GM12878 (cell line): ENCODE data around the gene GAP43. TPM values are rescaled to one million over a fixed set of nuclear protein-coding genes. Genes with fewer than 3 reads are reported as not detected.

Experiments used
- ATAC-seq: fragments of 200-7000 bp; cut with Tn5 transposase; 3 replicates; pipeline ENCODE4 v1.9.1; 2020; ENCODE audit warnings: mild to moderate bottlenecking, moderate library complexity
- BruUV-seq: library from RNA; stranded (reverse); fragments of 400-500 nt; replicated peaks from 2 replicates; lab custom pipeline; 2021; lab: Mats Ljungman, UMichigan
- CTCF ChIA-PET: fragments of 300-600 bp; sonication (Branson Sonifier 250); formaldehyde crosslinking; extraction: SDS; loops from one replicate; lab custom pipeline; 2021; ENCODE audit warnings: inconsistent platforms; lab: Yijun Ruan, JAX
- POLR2A ChIA-PET: fragments of 350-600 bp; formaldehyde crosslinking; extraction: SDS; loops from one replicate; lab custom pipeline; 2021; ENCODE audit warnings: inconsistent platforms; lab: Charles Lee
- RAD21 ChIA-PET: fragments of 300-600 bp; sonication (Branson Sonifier 250); formaldehyde crosslinking; loops from one replicate; lab custom pipeline; 2023; ENCODE audit warnings: antibody characterized with exemption; ENCODE audit not compliant: unreplicated experiment; lab: Charles Lee
- SMC1A ChIA-PET: fragments of 300-600 bp; sonication (Branson Sonifier 250); formaldehyde crosslinking; loops from one replicate; lab custom pipeline; 2023; ENCODE audit not compliant: unreplicated experiment, uncharacterized antibody; lab: Charles Lee
- DNase-seq: peaks from one replicate; pipeline ENCODE4 v3.0.0-alpha.2; 2011; ENCODE audit warnings: low read depth, low spot score
- FAIRE-seq: peaks from 3 replicates; lab custom pipeline; 2011; peaks lifted over from hg19 to GRCh38; lab: Jason Lieb, UNC
- H2AFZ ChIP-seq: 2 replicates; pipeline ENCODE4 v1.6.0; 2011; ENCODE audit warnings: low read depth, low read length, control low read depth; ENCODE audit not compliant: control insufficient read depth
- H3K27ac ChIP-seq: 2 replicates; pipeline ENCODE4 v1.5.1; 2011; ENCODE audit warnings: control low read depth; ENCODE audit not compliant: control insufficient read depth, insufficient read depth
- H3K27me3 ChIP-seq, 2 experiments: replicated peaks in 1 of 2; 2 replicates each; pipeline versions ENCODE4 v1.6.0 to v1.6.1; 2011; ENCODE audit warnings: low read length in 1 of 2; ENCODE audit not compliant: control insufficient read depth in 2 of 2, insufficient read depth in 2 of 2
- H3K36me3 ChIP-seq, 2 experiments: 2 replicates each; pipeline ENCODE4 v1.5.1; 2011; ENCODE audit warnings: low read length in 1 of 2; ENCODE audit not compliant: control insufficient read depth in 2 of 2, insufficient read depth in 2 of 2
- H3K4me1 ChIP-seq: 2 replicates; pipeline ENCODE4 v1.6.1; 2011; ENCODE audit warnings: mild to moderate bottlenecking, low read length, moderate library complexity, mixed read lengths; ENCODE audit not compliant: control insufficient read depth, insufficient read depth
- H3K4me2 ChIP-seq: 2 replicates; pipeline ENCODE4 v1.6.0; 2011; ENCODE audit warnings: control low read depth; ENCODE audit not compliant: control insufficient read depth, insufficient read depth
- H3K4me3 ChIP-seq: fragments of 200-600 bp; sonication (generic); 2 replicates; pipeline ENCODE4 v1.5.1; 2016
- H3K79me2 ChIP-seq: 2 replicates; pipeline ENCODE4 v1.6.0; 2011; ENCODE audit warnings: low read length; ENCODE audit not compliant: control insufficient read depth, insufficient read depth
- H3K9ac ChIP-seq: 2 replicates; pipeline ENCODE4 v1.8.0; 2011; ENCODE audit warnings: low read length, control low read depth, mixed read lengths; ENCODE audit not compliant: control insufficient read depth, insufficient read depth
- H3K9me3 ChIP-seq: replicated peaks from 3 replicates; pipeline ENCODE4 v1.5.1; 2011; ENCODE audit warnings: mild to moderate bottlenecking, low read length; ENCODE audit not compliant: control insufficient read depth, insufficient read depth
- H4K20me1 ChIP-seq: 2 replicates; pipeline ENCODE4 v1.6.0; 2011; ENCODE audit not compliant: control insufficient read depth, insufficient read depth
- CEBPB ChIP-seq, 2 experiments: fragments of 150-350 bp in 1 of 2; IDR thresholded peaks; 2 replicates each; pipeline ENCODE4 v1.6.1; 2012 to 2014; ENCODE audit warnings: low read depth in 2 of 2, low read length in 2 of 2, borderline replicate concordance in 1 of 2, inconsistent platforms in 1 of 2
- CREM ChIP-seq: IDR thresholded peaks from 2 replicates; pipeline ENCODE4 v1.6.1; 2014; ENCODE audit warnings: antibody characterized with exemption, low read depth
- DPF2 ChIP-seq: fragments of 450-650 bp; IDR thresholded peaks from 2 replicates; pipeline ENCODE4 v1.6.1; 2017; ENCODE audit warnings: mild to moderate bottlenecking
- ESRRA ChIP-seq: IDR thresholded peaks from 2 replicates; pipeline ENCODE4 v1.6.1; 2012; ENCODE audit warnings: mild to moderate bottlenecking, low read length, improper control_type of control experiment
- MYC ChIP-seq: IDR thresholded peaks from 2 replicates; pipeline ENCODE4 v1.6.1; 2011; ENCODE audit warnings: mild to moderate bottlenecking, low read length, moderate library complexity, inconsistent platforms; ENCODE audit not compliant: insufficient read depth, insufficient replicate concordance, insufficient read length, severe bottlenecking
- NFYB ChIP-seq: IDR thresholded peaks from 2 replicates; pipeline ENCODE4 v1.6.1; 2011; ENCODE audit warnings: low read depth, mild to moderate bottlenecking, low read length, improper control_type of control experiment, moderate library complexity; ENCODE audit not compliant: insufficient read depth
- PAX8 ChIP-seq: fragments of 450-650 bp; IDR thresholded peaks from 2 replicates; pipeline ENCODE4 v1.6.1; 2017; ENCODE audit warnings: mild to moderate bottlenecking, moderate library complexity
- POLR2AphosphoS5 ChIP-seq: IDR thresholded peaks from 2 replicates; pipeline ENCODE4 v1.6.1; 2011; ENCODE audit warnings: mild to moderate bottlenecking, low read length, inconsistent platforms
- SMAD5 ChIP-seq: IDR thresholded peaks from 2 replicates; pipeline ENCODE4 v1.6.1; 2016; ENCODE audit warnings: antibody characterized with exemption, low read depth
- ZNF274 ChIP-seq: IDR thresholded peaks from one replicate; pipeline ENCODE4 v1.8.0; 2011; ENCODE audit not compliant: insufficient read length, insufficient read depth
- WGBS: methylation state at CpG from one replicate; pipeline ENCODE4 v1.1.6; 2016; ENCODE audit warnings: low lambda C conversion rate; ENCODE audit not compliant: insufficient replicate concordance, insufficient coverage; ENCODE audit errors: missing lambda C conversion rate; 5-methylcytosine and 5-hydroxymethylcytosine counted together
- in situ Hi-C: fragments of 300-500 bp; cut with MboI; formaldehyde crosslinking; loops from 9 replicates; pipeline ENCODE4 v1.14.3; 2018; ENCODE audit warnings: mixed read lengths
- intact Hi-C: fragments of 100-400 bp; cut with micrococcal nuclease; formaldehyde crosslinking; loops from one replicate; pipeline ENCODE4 v1.14.2; 2022; ENCODE audit not compliant: unreplicated experiment
- polyA plus RNA-seq, 11 experiments: library from polyadenylated mRNA; depleted of rRNA in 4 of 11; unstranded in 6 of 11; stranded (reverse) in 5 of 11; fragments of >200 nt; fragmentation: Nextera tagmentation in 4 of 11; fragmentation: Illumina TruSeq in 1 of 11; extraction: Ambion mirVana in 4 of 11; extraction: Trizol in 1 of 11; gene quantifications; 1 replicate in 1 of 11; 2 replicates in 10 of 11; pipeline versions ENCODE4 v1.2.1 to v1.2.3, GENCODE V29; 2011 to 2016; ENCODE audit warnings: inconsistent platforms in 2 of 11, missing spikeins in 2 of 11, low read depth in 1 of 11
- total RNA-seq, 4 experiments: library from RNA; depleted of rRNA in 3 of 4; stranded (reverse); fragments of >200 nt in 3 of 4; fragmentation: Illumina TruSeq in 1 of 4; extraction: Trizol in 1 of 4; gene quantifications; 2 replicates each; pipeline versions ENCODE4 v1.2.1 to v1.2.3, GENCODE V29; 2013 to 2021
- TF ChIP-seq, protein P1 (sequence below): fragments of 450-650 bp; formaldehyde crosslinking; IDR thresholded peaks from 2 replicates; pipeline ENCODE4 v1.4.0; 2020; ENCODE audit warnings: mild to moderate bottlenecking, moderate library complexity
- TF ChIP-seq, protein P2 (sequence below): IDR thresholded peaks from 2 replicates; pipeline ENCODE4 v1.6.1; 2012; ENCODE audit warnings: low read depth, low read length, improper control_type of control experiment

The GAP43 gene
- total and polyA plus RNA-seq, 10 of the 15 experiments (the other 5 are each of a cell fraction or from before 2014, with no cell fraction given): 0.06 to 0.16 TPM; not detected in 8

DNA sequence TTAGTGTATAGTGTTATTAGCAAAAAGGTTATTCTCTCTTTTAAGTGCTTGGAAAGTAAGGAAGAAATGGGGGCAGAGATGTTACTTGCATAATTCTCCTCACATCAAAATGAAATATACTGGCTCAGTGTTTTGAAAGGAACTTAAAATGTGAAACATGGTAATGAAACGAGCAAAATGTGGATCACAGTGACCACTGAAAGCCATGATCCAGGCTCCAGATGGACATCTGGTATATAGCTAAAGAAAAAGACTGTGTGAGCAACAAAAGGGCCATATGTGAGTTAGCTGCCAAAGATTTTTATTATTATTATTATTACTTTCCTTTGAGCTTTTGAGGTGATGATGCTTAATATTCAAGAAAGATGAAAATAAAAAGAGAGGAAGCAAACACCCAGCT is 89.6 kb downstream of the GAP43 start:
- in situ Hi-C loops: no loop called here
- RAD21 ChIA-PET: no interaction called here
- BruUV-seq: no TSS peak
- no peaks in the 10 kb centered on the region for H3K27me3 ChIP-seq
- FAIRE-seq (no peak), ATAC-seq (no peak), DNase-seq (no peak)
- H3K27ac ChIP-seq: no peak overlapping the region
- H2AFZ ChIP-seq: no peak overlapping the region
- H3K9me3 ChIP-seq: no peaks in the 10 kb centered on the region
- no peaks in the 10 kb centered on the region for H4K20me1 ChIP-seq
- intact Hi-C loops: no loop called here
- SMC1A ChIA-PET: no interaction called here
- no peaks in the 10 kb centered on the region for H3K36me3 ChIP-seq
- H3K4me2 ChIP-seq: no peak overlapping the region
- no peak overlapping the region for H3K4me3 ChIP-seq
- POLR2A ChIA-PET: no interaction called here
- no peak overlapping the region for H3K9ac ChIP-seq
- WGBS: 0% methylated on average over 1 of the region's 1 CpG
- no peaks in the 10 kb centered on the region for H3K79me2 ChIP-seq
- no peaks in the 10 kb centered on the region for H3K4me1 ChIP-seq
- TF ChIP-seq ESRRA (no peak), PAX8 (no peak), MYC (no peak), CEBPB (IDR thresholded peaks at IDR 0.05; ENCODE audit: borderline replicate concordance in 1 of 2, low read depth in 2 of 2, low read length in 2 of 2) (no peak), NFYB (no peak), SMAD5 (no peak), DPF2 (no peak), ZNF274 (no peak), CREM (no peak), POLR2AphosphoS5 (no peak)
- TF ChIP-seq, protein P1, sequence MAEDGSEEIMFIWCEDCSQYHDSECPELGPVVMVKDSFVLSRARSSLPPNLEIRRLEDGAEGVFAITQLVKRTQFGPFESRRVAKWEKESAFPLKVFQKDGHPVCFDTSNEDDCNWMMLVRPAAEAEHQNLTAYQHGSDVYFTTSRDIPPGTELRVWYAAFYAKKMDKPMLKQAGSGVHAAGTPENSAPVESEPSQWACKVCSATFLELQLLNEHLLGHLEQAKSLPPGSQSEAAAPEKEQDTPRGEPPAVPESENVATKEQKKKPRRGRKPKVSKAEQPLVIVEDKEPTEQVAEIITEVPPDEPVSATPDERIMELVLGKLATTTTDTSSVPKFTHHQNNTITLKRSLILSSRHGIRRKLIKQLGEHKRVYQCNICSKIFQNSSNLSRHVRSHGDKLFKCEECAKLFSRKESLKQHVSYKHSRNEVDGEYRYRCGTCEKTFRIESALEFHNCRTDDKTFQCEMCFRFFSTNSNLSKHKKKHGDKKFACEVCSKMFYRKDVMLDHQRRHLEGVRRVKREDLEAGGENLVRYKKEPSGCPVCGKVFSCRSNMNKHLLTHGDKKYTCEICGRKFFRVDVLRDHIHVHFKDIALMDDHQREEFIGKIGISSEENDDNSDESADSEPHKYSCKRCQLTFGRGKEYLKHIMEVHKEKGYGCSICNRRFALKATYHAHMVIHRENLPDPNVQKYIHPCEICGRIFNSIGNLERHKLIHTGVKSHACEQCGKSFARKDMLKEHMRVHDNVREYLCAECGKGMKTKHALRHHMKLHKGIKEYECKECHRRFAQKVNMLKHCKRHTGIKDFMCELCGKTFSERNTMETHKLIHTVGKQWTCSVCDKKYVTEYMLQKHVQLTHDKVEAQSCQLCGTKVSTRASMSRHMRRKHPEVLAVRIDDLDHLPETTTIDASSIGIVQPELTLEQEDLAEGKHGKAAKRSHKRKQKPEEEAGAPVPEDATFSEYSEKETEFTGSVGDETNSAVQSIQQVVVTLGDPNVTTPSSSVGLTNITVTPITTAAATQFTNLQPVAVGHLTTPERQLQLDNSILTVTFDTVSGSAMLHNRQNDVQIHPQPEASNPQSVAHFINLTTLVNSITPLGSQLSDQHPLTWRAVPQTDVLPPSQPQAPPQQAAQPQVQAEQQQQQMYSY: no peak
- TF ChIP-seq, protein P2, sequence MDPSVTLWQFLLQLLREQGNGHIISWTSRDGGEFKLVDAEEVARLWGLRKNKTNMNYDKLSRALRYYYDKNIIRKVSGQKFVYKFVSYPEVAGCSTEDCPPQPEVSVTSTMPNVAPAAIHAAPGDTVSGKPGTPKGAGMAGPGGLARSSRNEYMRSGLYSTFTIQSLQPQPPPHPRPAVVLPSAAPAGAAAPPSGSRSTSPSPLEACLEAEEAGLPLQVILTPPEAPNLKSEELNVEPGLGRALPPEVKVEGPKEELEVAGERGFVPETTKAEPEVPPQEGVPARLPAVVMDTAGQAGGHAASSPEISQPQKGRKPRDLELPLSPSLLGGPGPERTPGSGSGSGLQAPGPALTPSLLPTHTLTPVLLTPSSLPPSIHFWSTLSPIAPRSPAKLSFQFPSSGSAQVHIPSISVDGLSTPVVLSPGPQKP: no peak
- CTCF ChIA-PET: interaction anchor here (1.0 kb wide), 1 partner anchor 8 kb away, joined by 3 read pairs; no protein-coding TSS in a partner anchor
